Measurements from ENCODE around the gene AGTRAP.

AGTRAP gene

DNA sequence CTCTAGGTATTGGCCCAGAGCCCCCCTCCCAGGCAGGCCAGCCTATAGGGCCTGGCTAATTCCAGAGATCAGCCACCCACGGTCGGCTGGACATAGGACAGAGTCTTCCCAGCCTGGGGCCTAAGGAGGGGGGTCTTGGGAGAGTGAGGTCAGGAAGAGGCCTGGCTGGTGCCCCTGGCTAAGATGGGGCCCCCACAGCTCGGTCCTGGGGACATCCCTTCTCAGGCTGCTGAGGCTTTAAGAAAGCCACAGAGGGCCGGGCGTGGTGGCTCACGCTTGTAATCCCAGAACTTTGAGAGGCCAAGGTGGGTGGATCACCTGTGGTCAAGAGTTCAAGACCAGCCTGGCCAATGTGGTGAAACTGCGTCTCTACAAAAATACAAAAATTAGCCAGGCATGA lies 28.6 kb downstream of the AGTRAP start:
- no peak for DNase-seq

DNA sequence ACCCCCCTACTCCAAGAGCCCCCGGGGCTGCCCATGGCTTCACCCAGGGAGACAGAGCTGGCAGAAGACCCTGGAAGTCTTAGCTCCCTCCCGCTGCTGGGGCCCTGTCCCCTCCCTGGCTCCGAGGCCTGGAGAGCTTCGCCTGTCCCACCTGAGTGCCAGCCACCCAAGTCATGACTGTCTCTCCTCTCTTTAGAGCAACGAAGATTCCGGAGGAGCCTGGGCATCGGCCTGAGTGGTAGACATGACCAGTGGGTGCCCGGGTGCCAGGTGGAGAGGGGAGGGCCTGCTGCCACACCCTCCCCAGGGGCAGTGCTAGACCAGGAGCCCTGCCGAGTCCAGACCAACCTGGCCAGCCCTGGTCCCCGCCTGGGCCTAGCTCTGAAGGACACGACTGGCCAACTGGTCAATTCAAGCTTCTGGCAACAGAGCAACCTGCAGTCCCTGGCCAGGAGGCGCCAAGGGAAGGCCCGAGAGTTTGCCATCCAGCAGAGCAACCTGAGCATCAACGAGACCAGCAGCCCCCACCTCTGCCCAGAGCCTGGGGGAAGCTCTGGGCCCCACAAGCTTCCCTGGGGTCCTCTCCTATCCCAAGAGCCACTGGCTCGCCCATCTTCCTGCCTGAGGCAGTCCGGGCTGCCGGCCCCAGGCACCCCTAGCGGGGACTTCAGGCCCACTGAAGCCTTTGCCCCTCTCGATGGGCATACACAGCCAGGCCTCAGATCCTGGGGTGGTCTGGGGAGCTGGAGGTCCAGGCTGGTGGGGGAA lies 29.9 kb downstream of the AGTRAP start:
- DNase-seq, result no peak

DNA sequence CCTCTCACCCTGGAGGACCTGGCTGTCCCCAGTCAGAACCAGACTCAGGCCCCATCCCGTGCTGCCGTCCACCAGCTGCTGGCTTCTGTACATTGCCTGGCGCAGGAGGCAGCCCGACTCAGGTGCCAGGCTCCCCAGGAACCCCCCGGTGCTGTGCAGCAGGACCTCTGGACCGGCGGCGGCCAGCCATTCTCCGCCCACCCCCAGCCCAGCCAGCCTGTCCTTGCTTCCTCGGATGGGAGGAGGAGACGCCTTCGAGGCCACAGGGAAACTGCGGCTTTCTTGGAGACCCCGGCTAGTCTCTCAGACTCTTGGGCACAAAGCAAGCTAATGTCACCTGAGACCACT lies 30.5 kb downstream of the AGTRAP start:
- DNase-seq, result no peak

- no peak for DNase-seq
Observed at GRCh38 chr1:11767922-11768704, 32.2 kb downstream of the AGTRAP start.

GRCh38 chr1:11768821-11769220 lies 32.9 kb downstream of the AGTRAP start:
- no peak for DNase-seq

- no peak for DNase-seq
Observed at GRCh38 chr1:11769274-11769673, 33.3 kb downstream of the AGTRAP start.

- DNase-seq, result no peak
Observed at GRCh38 chr1:11770011-11770410, 34.1 kb downstream of the AGTRAP start.

DNA sequence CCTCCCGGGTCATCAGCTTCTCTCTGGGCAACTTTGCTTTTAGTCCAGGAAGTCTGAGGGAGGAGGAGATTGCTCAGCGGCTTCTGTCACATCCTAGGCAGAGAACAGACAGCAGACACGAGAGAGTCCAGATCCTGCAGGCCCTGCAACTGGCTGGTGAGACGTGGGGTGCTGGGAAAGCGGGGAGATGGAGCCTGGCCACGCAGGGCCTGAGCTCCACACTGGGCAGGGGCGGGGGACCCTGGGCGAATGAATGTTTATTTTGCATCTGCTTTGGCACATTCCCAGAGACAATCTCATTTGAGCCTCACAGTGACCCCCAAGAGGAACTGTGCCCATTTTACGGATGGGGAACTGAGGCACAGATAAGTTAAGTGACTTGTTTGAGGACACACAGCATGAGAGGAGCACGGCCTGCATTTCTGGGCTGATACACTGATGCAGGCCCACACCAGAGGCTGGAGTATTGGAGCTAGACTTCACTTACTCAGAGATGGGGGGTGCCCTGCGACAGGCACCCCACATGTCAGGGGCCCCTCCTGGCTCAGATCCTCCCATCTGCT lies 35.6 kb downstream of the AGTRAP start:
- no peak for DNase-seq

DNA sequence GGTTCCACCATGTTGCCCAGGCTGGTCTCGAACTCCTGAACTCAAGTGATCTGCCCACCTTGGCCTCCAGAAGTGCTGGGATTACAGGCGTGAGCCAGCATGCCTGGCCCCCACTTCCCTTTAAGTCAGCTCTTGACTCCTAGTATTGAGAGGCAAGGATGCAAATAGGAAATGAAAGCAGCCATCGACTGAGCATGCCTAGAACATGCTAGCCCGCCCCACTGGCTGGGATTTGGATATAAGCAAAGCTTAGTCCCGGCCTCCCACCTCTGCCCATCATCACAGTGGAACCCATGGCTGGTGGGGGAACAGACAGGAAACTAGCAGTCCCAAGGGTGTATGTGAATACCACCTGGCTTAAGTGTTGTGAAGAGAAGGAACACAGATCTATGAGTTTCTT lies 36.5 kb downstream of the AGTRAP start:
- no peak for DNase-seq

GRCh38 chr1:11774753-11775152 lies 38.8 kb downstream of the AGTRAP start:
- no peak for DNase-seq

DNA sequence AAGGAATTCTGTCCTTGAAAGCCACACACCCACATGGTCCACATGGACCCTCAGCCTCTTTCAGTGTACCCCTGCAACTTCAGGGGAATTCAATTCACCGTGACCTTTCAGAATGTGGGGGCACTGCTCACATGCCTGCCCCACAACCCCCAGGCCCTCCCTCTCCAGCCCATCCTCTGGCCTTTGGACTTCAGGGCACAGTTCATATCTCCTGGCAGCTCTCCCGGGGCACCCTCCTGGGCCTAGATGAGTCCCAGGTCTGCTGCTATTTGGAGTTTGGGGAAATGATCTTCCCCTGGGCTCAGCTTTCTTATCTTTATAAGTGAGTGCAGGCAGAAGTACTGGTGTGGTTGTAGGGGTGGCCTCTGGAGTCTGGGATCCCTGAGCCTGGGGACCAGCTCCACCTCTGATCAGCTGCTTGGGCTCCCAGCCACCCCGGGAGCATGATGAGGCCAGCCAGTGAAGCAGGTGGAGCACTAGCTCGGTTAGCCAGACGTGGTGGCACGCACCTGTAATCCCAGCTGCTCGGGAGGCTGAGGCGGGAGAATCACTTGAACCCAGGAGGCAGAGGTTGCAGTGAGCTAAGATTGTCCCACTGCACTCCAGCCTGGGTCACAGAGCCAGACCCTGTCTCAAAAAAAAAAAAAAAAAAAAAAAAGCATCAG lies 41.9 kb downstream of the AGTRAP start:
- no peak for DNase-seq

DNA sequence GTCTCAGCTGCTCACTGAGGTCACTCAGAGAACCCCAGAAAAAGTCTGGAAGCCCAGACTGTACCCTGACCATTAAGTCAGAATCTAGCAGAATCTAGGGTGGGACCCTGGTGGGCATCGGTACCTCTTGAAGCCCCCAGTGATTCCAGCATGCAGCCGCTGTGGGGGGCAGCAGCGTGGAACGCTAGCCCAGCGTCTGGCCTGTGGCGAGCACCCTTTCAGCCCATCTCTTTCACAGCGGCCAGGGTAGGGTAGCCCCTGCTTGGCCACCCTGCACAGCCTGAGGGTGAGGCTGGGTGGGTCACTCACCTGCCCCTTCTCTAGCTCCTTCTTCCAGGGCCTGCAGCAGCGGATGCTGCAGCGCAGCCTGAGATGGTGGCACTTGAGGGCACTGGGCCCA lies 42.4 kb downstream of the AGTRAP start:
- DNase-seq, result no peak

DNA sequence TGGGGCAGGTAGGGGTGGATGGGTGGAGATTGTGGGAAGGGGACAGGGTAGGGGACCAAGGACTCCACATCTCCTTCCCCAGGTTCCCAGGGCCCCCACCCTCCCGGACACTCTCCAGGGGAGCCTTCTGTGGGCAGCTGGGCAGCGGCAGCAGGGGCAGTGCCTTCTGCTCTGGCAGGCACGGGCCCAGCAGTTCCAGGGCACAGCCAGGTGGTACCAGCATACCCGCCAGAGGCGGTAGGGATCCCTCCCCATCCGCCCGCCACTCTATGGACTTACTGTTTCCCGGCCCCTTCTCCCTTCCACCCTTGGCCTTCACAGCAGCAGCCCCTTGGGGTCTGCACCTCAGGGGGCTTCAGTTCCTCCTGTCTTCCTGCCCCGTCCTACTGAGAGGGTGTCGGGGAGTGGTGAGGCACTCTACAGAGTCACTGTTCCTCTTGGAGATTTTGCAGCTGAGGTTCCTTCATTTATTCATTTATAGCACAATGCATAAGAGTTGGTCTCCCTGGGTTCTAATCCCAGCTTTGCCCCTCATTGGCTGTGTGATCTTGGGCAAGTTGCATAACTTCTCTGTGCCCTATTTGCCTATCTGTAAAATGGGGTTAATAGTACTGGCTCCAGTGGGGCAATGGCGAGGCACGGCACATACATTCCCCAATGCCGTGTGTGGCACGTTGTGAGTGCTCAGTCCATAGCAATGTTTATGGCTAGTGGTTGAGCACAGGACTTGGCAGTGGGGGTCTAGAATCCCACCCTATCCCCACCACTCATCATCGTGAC lies 43.1 kb downstream of the AGTRAP start:
- no peak for DNase-seq

DNA sequence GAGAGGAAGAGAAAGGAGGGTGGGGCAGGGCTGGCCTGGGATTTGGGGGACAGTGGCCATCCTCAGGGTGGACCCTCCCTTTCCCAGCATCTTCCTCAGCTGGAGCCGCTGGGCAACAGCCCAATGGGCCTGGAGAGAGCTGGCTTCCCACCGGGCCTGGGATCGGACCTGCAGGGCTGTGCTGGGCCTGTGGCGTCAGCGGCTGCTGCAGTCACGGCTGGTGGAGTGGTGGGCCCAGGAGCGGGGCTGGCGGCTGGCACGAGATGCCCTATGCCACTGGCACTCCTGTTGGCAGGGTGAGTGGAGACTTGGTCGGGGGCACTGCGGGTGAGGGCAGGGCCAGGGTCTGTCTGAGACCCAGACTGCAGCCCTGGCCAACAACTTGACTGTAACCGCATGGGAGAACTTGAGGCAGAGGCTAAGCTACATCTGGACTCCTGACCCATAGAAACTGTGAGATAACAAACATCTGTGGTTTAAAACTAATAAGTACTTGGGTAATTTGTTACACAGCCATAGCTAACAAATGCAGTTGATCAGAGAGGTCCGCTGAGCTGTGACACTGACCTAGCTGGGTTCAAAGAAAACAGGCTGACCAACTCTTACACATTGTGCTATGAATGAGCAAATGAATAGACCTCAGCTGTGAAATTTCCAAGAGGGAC lies 43.9 kb downstream of the AGTRAP start:
- no peak for DNase-seq

GRCh38 chr1:11780380-11781147 lies 44.6 kb downstream of the AGTRAP start:
- DNase-seq, result no peak

DNA sequence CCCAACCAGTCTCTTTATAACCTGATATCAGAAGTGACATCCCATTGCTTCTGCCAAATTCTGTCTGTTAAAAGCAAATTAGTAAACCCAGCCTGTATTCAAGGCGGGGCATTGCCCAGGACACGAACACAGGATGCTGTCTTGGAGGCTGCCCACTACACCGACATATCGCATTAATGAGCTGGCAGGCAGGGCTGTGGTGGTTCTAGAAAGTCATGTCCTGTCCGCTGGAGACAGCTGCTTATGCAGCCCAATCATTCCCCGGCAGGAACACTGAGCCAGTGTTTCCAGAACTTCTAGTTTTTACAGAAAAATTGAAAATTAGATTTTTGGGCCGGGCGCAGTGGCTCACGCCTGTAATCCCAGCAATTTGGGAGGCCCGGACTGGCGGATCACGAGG lies 45.4 kb downstream of the AGTRAP start:
- no peak for DNase-seq

DNA sequence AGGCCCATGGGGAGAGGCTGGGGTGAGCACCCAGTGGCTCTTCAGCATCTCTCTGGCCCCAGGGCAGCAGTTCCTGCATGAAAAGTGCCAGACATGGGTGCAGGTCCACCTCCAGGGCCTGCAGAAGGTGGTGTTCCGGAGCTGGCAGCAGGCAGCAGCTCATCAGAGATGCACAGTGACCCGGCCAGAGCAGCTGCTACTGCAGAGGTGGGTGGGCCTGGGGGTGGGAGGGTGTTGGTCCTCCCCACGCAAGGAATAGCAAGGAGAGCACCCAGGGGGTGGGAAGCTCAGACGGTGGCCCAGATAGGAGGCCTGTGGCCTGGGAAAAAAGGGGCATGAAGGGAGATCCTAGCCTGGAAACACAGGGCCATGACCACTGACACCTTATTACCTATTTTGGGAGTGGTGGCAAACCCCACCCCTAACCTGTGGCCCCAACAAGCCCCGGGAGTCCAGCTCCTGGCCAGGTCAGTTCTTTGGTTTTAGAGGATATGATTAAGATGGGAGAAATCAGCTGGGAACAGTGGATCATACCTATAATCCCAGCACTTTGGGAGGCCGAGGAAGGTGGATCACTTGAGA lies 46.3 kb downstream of the AGTRAP start:
- no peak for DNase-seq

- DNase-seq, result no peak
Observed at GRCh38 chr1:11783556-11783955, 47.6 kb downstream of the AGTRAP start.

DNA sequence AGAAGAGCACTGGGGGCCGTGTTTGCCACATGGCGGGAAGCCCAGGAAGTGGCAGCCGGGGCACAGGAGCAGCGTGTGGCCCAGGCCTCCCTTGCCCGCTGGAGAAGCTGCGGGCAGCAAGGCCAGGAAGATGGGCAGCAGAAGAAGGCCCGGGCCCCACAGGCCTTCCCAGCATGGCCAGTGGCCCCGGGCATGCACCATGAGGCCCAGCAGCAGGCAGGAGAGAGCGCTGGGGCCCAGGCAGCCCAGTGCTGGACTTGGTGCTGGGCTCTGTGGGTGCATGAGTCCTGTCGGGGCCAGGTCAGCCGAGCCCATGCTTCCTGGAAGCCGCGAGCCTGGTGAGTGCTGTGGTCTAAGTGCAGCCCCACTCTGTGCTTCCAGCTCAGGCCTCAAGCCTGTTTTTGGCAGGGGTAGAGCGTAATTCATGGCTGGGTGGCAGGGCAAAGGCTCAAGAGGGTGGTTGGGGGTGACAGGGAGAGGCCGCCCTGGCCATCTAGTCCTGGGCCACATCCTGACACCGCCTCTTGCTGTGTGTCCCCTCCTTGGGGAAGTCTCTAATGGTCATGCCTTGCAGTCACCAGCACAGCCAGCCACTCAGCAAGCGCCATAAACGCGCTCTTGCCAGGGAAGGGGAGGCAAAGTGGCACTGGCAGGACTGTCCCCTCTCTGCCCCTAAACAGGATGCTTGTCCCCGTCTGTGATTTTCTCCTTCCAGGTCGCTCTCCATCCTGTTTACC lies 48.5 kb downstream of the AGTRAP start:
- DNase-seq, result no peak

GRCh38 chr1:11784993-11785769 lies 49.2 kb downstream of the AGTRAP start:
- no peak for DNase-seq
